Stimulated activated CD8-positive, alpha-beta memory T cell treated with anti-CD3 and anti-CD28 coated beads, Interleukin-4, amount 100 ng/mL, for 4 hours (primary cell): ENCODE results near the gene IGF1R.

Experiments
- DNase-seq, 2 donors: peaks; one replicate each; pipeline ENCODE4 v3.0.0-alpha.2; 2020; ENCODE audit warnings: low read depth in 2 of 2, low spot score in 1 of 2

The IGF1R gene

GRCh38 chr15:98743177-98743576, 94.8 kb downstream of the IGF1R start:
- DNase-seq, result no peak

GRCh38 chr15:98744506-98744905, 96.2 kb downstream of the IGF1R start:
- no peak for DNase-seq

GRCh38 chr15:98745179-98745578, 96.8 kb downstream of the IGF1R start:
- no peak for DNase-seq

GRCh38 chr15:98745650-98746374, 97.5 kb downstream of the IGF1R start:
- no peak for DNase-seq

GRCh38 chr15:98746375-98747155, 98.2 kb downstream of the IGF1R start:
- DNase-seq, result no peak

- DNase-seq, result no peak
These were observed 103.4 kb downstream of the IGF1R start for GRCh38 chr15:98751767-98752166.

- no peak for DNase-seq
These were observed 105.7 kb downstream of the IGF1R start for GRCh38 chr15:98753726-98754656.

- DNase-seq, result no peak
These were observed 106.3 kb downstream of the IGF1R start for GRCh38 chr15:98754657-98755022.

GRCh38 chr15:98755138-98755537, 106.8 kb downstream of the IGF1R start:
- DNase-seq, result no peak

GRCh38 chr15:98755781-98756180, 107.4 kb downstream of the IGF1R start:
- no peak for DNase-seq

GRCh38 chr15:98758224-98758623, 109.9 kb downstream of the IGF1R start:
- DNase-seq, result no peak

GRCh38 chr15:98759277-98759676, 110.9 kb downstream of the IGF1R start:
- DNase-seq, result no peak

- no peak for DNase-seq
These were observed 111.9 kb downstream of the IGF1R start for GRCh38 chr15:98760112-98760826.

GRCh38 chr15:98760975-98761374, 112.6 kb downstream of the IGF1R start:
- DNase-seq, result no peak

- no peak for DNase-seq
These were observed 114.8 kb downstream of the IGF1R start for GRCh38 chr15:98763179-98763578.

GRCh38 chr15:98764291-98764690, 116.0 kb downstream of the IGF1R start:
- no peak for DNase-seq

- no peak for DNase-seq
These were observed 117.3 kb downstream of the IGF1R start for GRCh38 chr15:98765610-98766009.

- no peak for DNase-seq
These were observed 119.4 kb downstream of the IGF1R start for GRCh38 chr15:98767692-98768091.

GRCh38 chr15:98769867-98770266, 121.5 kb downstream of the IGF1R start:
- no peak for DNase-seq

GRCh38 chr15:98770984-98771383, 122.6 kb downstream of the IGF1R start:
- DNase-seq, result no peak

GRCh38 chr15:98771541-98771940, 123.2 kb downstream of the IGF1R start:
- no peak for DNase-seq
